K562 (cell line): Measurements from ENCODE around the gene TREX2. TPM values are rescaled to one million over a fixed set of nuclear protein-coding genes. Genes with fewer than 3 reads are reported as not detected.

Experiments used
- CHCHD3 ChIP-seq: fragments of 250-450 bp; sonication (Bioruptor Pico); IDR thresholded peaks from 2 replicates; pipeline ENCODE4 v2.1.2; 2022; ENCODE audit warnings: mild to moderate bottlenecking
- ETV5 ChIP-seq: sonication (generic); formaldehyde crosslinking; IDR thresholded peaks from 2 replicates; pipeline ENCODE4 v1.4.0; 2020; ENCODE audit warnings: low read depth, mild to moderate bottlenecking, missing genetic modification reagents
- FOXM1 ChIP-seq, 2 experiments: fragments of 450-650 bp in 1 of 2; sonication (generic) in 1 of 2; formaldehyde crosslinking in 1 of 2; IDR thresholded peaks; 2 replicates each; pipeline versions ENCODE4 v1.6.1 to v1.9.0; 2017 to 2022; ENCODE audit warnings: low read depth in 2 of 2, mild to moderate bottlenecking in 2 of 2, missing genetic modification reagents in 1 of 2, moderate library complexity in 1 of 2
- HNRNPUL1 ChIP-seq: fragments of 200-400 bp; formaldehyde crosslinking; IDR thresholded peaks from 2 replicates; pipeline ENCODE4 v1.6.1; 2017; ENCODE audit warnings: low read length
- KLF1 ChIP-seq: fragments of 450-650 bp; IDR thresholded peaks from 2 replicates; pipeline ENCODE4 v1.6.1; 2016; ENCODE audit warnings: missing genetic modification characterization, missing compliant biosample characterization
- NFXL1 ChIP-seq: fragments of 450-650 bp; formaldehyde crosslinking; IDR thresholded peaks from 2 replicates; pipeline ENCODE4 v1.4.0; 2021; ENCODE audit warnings: mild to moderate bottlenecking
- NR2C1 ChIP-seq, 2 experiments: fragments of 450-650 bp; IDR thresholded peaks; 2 replicates each; pipeline ENCODE4 v1.6.1; 2017; ENCODE audit warnings: mild to moderate bottlenecking in 2 of 2, antibody characterized with exemption in 1 of 2, inconsistent platforms in 1 of 2, missing compliant biosample characterization in 1 of 2, missing genetic modification characterization in 1 of 2
- NR2C2 ChIP-seq, 2 experiments: fragments of 200-800 bp in 1 of 2; sonication (Bioruptor generic) in 1 of 2; sonication (generic) in 1 of 2; formaldehyde crosslinking in 1 of 2; IDR thresholded peaks; 2 replicates each; pipeline versions ENCODE4 v1.6.1 to v1.8.0; 2016 to 2022; ENCODE audit warnings: mild to moderate bottlenecking in 1 of 2, missing compliant biosample characterization in 1 of 2, missing genetic modification characterization in 1 of 2, missing genetic modification reagents in 1 of 2
- PHF20 ChIP-seq: fragments of 450-650 bp; IDR thresholded peaks from 2 replicates; pipeline ENCODE4 v1.6.1; 2018; ENCODE audit not compliant: partially characterized antibody
- PHF8 ChIP-seq: fragments of 200-600 bp; sonication (generic); IDR thresholded peaks from 2 replicates; pipeline ENCODE4 v1.6.1; 2012; ENCODE audit warnings: mixed run types, mild to moderate bottlenecking, inconsistent platforms, low read length, moderate library complexity, borderline replicate concordance
- RNF2 ChIP-seq: sonication (generic); IDR thresholded peaks from 2 replicates; pipeline ENCODE4 v1.6.1; 2016
- SAFB ChIP-seq: fragments of 200-400 bp; formaldehyde crosslinking; IDR thresholded peaks from 2 replicates; pipeline ENCODE4 v1.6.1; 2017; ENCODE audit warnings: low read depth, low read length, borderline replicate concordance
- SUPT5H ChIP-seq: fragments of 450-650 bp; IDR thresholded peaks from 2 replicates; pipeline ENCODE4 v1.6.1; 2016
- ZNF57 ChIP-seq: fragments of 450-650 bp; formaldehyde crosslinking; IDR thresholded peaks from 2 replicates; pipeline ENCODE4 v1.4.0; 2020; ENCODE audit warnings: mild to moderate bottlenecking, moderate library complexity
- ZNF644 ChIP-seq: fragments of 200-800 bp; sonication (Bioruptor generic); IDR thresholded peaks from 2 replicates; pipeline ENCODE4 v1.6.1; 2016; ENCODE audit warnings: low read depth, missing genetic modification characterization, missing compliant biosample characterization
- ZNF699 ChIP-seq: fragments of 250-450 bp; sonication (Bioruptor Pico); IDR thresholded peaks from 2 replicates; pipeline ENCODE4 v1.8.0; 2021; ENCODE audit warnings: mild to moderate bottlenecking, moderate library complexity; ENCODE audit not compliant: insufficient replicate concordance
- polyA plus RNA-seq, 8 experiments: library from polyadenylated mRNA; depleted of rRNA in 4 of 8; stranded (reverse) in 5 of 8; unstranded in 3 of 8; fragments of >200 nt; fragmentation: Nextera tagmentation in 2 of 8; fragmentation: Illumina TruSeq in 1 of 8; extraction: Ambion mirVana in 2 of 8; extraction: Trizol in 1 of 8; gene quantifications; 2 replicates each; pipeline versions ENCODE4 v1.2.1 to v1.2.3, GENCODE V29; 2011 to 2014; ENCODE audit warnings: inconsistent platforms in 1 of 8, missing spikeins in 1 of 8
- total RNA-seq, 7 experiments: library from RNA; depleted of rRNA in 6 of 7; stranded (reverse); fragments of >200 nt in 6 of 7; fragmentation: Illumina TruSeq in 2 of 7; extraction: Trizol in 2 of 7; gene quantifications; 2 replicates each; pipeline versions ENCODE4 v1.2.1 to v1.2.3, GENCODE V29; 2011 to 2021; ENCODE audit warnings: low replicate concordance in 1 of 7
- TF ChIP-seq, protein P1 (sequence below): sonication (generic); formaldehyde crosslinking; IDR thresholded peaks from 2 replicates; pipeline ENCODE4 v1.8.0; 2022; ENCODE audit warnings: missing genetic modification reagents, mild to moderate bottlenecking, borderline replicate concordance
- TF ChIP-seq, protein P2 (sequence below), 2 experiments: IDR thresholded peaks; 2 replicates each; pipeline ENCODE4 v1.6.1; 2012; ENCODE audit warnings: improper control_type of control experiment in 2 of 2, low read depth in 2 of 2, low read length in 2 of 2, borderline replicate concordance in 1 of 2

The TREX2 gene
- total and polyA plus RNA-seq, 9 of the 15 experiments (the other 6 are each of a cell fraction or from before 2014, with no cell fraction given) = 0.07 to 1.5 (median 0.33) TPM; not detected in 2

DNA sequence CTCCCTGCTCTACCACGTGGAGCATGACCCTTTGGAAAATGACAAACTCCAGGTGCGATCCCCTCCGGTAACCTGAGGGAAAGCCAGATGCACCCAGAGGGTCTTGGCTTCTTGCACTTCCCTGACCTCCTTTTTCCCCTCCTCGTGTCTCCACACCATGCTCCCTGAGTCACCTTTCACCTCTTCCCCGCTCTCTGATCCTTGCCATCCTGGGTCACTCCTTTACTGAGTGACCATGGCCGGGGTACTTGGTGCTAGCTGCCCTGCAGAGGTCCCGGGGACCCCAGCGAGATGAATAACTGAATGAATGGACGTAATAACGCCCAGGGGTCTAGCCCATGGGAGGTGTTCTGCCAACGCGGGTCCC is 35.0 kb downstream of the TREX2 start (continued):
- TF ChIP-seq NR2C2 (CRISPR knock-in tag; IDR thresholded peaks at IDR 0.05) (no peak; the same call in 1 of the 2 replicates), NR2C2 (tag; IDR thresholded peaks at IDR 0.05) (peak; percentile 61; the same call in 1 of the 2 replicates), ETV5 (no peak), FOXM1 (IDR thresholded peaks at IDR 0.05; ENCODE audit: low read depth) (no peak), FOXM1 (CRISPR knock-in tag; IDR thresholded peaks at IDR 0.05; ENCODE audit: low read depth) (no peak), KLF1 (tag) (no peak), HNRNPUL1 (no peak), NFXL1 (no peak), ZNF699 (CRISPR knock-in tag) (no peak), PHF8 (peak; percentile 49; the same call in 1 of the 2 replicates), ZNF644 (tag) (no peak), SUPT5H (0 out of 2 replicates have a peak, but pooled peaks have one; percentile 34), CHCHD3 (CRISPR knock-in tag) (no peak), SAFB (no peak), ZNF57 (CRISPR knock-in tag) (no peak), NR2C1 (IDR thresholded peaks at IDR 0.05) (0 out of 2 replicates have a peak, but pooled peaks have one; percentile 35), NR2C1 (tag; IDR thresholded peaks at IDR 0.05) (0 out of 2 replicates have a peak, but pooled peaks have one; percentile 34), RNF2 (no peak), PHF20 (peak; percentile 47)
- TF ChIP-seq, protein P1, sequence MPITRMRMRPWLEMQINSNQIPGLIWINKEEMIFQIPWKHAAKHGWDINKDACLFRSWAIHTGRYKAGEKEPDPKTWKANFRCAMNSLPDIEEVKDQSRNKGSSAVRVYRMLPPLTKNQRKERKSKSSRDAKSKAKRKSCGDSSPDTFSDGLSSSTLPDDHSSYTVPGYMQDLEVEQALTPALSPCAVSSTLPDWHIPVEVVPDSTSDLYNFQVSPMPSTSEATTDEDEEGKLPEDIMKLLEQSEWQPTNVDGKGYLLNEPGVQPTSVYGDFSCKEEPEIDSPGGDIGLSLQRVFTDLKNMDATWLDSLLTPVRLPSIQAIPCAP (CRISPR knock-in tag) = no peak
- TF ChIP-seq, protein P2, sequence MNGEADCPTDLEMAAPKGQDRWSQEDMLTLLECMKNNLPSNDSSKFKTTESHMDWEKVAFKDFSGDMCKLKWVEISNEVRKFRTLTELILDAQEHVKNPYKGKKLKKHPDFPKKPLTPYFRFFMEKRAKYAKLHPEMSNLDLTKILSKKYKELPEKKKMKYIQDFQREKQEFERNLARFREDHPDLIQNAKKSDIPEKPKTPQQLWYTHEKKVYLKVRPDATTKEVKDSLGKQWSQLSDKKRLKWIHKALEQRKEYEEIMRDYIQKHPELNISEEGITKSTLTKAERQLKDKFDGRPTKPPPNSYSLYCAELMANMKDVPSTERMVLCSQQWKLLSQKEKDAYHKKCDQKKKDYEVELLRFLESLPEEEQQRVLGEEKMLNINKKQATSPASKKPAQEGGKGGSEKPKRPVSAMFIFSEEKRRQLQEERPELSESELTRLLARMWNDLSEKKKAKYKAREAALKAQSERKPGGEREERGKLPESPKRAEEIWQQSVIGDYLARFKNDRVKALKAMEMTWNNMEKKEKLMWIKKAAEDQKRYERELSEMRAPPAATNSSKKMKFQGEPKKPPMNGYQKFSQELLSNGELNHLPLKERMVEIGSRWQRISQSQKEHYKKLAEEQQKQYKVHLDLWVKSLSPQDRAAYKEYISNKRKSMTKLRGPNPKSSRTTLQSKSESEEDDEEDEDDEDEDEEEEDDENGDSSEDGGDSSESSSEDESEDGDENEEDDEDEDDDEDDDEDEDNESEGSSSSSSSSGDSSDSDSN (IDR thresholded peaks at IDR 0.05; ENCODE audit: borderline replicate concordance in 1 of 2, low read depth in 2 of 2, low read length in 2 of 2) = no peak
- TF ChIP-seq, all 486 proteins: peak for 6
